ENCODE data around the gene TSPAN1. TPM values are rescaled to one million over a fixed set of nuclear protein-coding genes. Genes with fewer than 3 reads are reported as not detected.

Gene TSPAN1
- total and polyA plus RNA-seq, 10 of the 15 experiments (the other 5 are each of a cell fraction or from before 2014, with no cell fraction given): 0.08 to 0.29 (median 0.23) TPM; not detected in 5

DNA sequence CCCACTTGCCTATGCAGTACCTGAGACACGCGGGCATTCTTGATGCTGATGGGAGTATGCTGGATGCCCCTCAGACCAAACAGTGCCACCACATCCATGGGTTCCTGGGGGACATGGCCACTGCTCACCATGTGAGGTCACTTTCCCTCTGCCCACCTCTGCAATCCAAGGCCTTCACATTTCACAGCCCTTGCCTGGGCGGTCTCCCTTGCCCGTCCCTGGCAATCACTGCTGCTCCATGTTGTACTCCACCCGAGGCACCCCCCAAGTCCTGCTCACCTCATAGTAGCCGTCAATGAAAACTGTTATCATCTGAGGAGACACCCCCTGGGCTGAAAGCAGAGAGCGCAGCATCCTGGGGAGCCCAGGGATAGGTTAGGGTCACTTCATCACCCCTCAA is 18.4 kb downstream of the TSPAN1 start (continued):
- TF ChIP-seq KDM1A (IDR thresholded peaks at IDR 0.05; ENCODE audit: borderline replicate concordance) (no peak), CHD1 (IDR thresholded peaks at IDR 0.05; ENCODE audit: low read depth, low read length) (no peak), EGR1 (IDR thresholded peaks at IDR 0.05; ENCODE audit: borderline replicate concordance in 1 of 2, low read depth in 2 of 2, low read length in 2 of 2) (no peak), NFYB (IDR thresholded peaks at IDR 0.05; ENCODE audit: insufficient read depth, low read depth, low read length) (no peak), MTA3 (IDR thresholded peaks at IDR 0.05; ENCODE audit: borderline replicate concordance, low read length) (no peak)
- TF ChIP-seq, protein P1, sequence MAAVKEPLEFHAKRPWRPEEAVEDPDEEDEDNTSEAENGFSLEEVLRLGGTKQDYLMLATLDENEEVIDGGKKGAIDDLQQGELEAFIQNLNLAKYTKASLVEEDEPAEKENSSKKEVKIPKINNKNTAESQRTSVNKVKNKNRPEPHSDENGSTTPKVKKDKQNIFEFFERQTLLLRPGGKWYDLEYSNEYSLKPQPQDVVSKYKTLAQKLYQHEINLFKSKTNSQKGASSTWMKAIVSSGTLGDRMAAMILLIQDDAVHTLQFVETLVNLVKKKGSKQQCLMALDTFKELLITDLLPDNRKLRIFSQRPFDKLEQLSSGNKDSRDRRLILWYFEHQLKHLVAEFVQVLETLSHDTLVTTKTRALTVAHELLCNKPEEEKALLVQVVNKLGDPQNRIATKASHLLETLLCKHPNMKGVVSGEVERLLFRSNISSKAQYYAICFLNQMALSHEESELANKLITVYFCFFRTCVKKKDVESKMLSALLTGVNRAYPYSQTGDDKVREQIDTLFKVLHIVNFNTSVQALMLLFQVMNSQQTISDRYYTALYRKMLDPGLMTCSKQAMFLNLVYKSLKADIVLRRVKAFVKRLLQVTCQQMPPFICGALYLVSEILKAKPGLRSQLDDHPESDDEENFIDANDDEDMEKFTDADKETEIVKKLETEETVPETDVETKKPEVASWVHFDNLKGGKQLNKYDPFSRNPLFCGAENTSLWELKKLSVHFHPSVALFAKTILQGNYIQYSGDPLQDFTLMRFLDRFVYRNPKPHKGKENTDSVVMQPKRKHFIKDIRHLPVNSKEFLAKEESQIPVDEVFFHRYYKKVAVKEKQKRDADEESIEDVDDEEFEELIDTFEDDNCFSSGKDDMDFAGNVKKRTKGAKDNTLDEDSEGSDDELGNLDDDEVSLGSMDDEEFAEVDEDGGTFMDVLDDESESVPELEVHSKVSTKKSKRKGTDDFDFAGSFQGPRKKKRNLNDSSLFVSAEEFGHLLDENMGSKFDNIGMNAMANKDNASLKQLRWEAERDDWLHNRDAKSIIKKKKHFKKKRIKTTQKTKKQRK (IDR thresholded peaks at IDR 0.05; ENCODE audit: low read depth, low read length): no peak

DNA sequence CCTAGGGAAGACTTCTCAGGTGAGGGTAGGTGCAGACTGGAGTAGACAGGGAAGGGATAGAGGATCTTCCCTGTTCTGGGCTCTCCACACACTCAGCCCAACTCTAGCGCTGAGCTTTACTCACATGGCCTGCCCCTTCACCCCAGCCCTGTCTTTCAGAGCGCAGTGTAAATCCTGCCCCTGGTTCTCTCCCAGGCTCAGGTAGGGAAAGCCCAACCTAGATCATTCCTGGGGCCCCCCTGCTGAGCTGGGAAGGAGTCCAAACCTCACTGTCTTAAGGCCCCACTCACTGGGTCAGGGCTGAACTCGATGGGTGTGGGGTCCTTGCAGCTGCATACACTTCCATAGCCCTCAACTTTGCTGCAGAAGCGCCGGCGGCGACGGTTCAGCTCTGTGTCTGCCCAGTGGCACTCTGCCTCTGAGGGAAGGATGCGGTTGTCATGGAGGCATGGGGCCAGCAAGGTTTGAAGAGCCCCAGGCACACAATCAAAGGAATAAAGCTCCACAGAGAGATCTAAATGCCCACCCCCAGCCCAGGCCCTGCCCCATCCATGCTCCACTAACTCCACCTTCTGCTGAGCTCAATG is 19.2 kb downstream of the TSPAN1 start:
- no TSS peak for BruUV-seq (replicated peaks)
- Histone ChIP-seq H3K27ac (ENCODE audit: control insufficient read depth, insufficient read depth) (no peak overlapping the region), H4K20me1 (ENCODE audit: control insufficient read depth, insufficient read depth) (no peaks in the 10 kb centered on the region), H3K4me1 (ENCODE audit: control insufficient read depth, insufficient read depth, low read length) (peaks cover 6% of the 10 kb centered on the region), H2AFZ (ENCODE audit: control insufficient read depth, low read depth, low read length) (no peak overlapping the region), H3K9ac (ENCODE audit: control insufficient read depth, insufficient read depth, low read length) (no peak overlapping the region), H3K4me3 (no peak overlapping the region), H3K27me3 (replicated peaks in 1 of 2; ENCODE audit: control insufficient read depth in 2 of 2, insufficient read depth in 2 of 2, low read length in 1 of 2) (no peaks in the 10 kb centered on the region), H3K36me3 (ENCODE audit: control insufficient read depth in 2 of 2, insufficient read depth in 2 of 2, low read length in 1 of 2) (peaks cover 5 to 7% of the 10 kb centered on the region in 2 experiments; a peak in 3 of 4 replicates), H3K9me3 (replicated peaks; ENCODE audit: control insufficient read depth, insufficient read depth, low read length) (no peaks in the 10 kb centered on the region), H3K79me2 (ENCODE audit: control insufficient read depth, insufficient read depth, low read length) (peaks cover 6% of the 10 kb centered on the region), H3K4me2 (ENCODE audit: control insufficient read depth, insufficient read depth) (no peak overlapping the region)
- in situ Hi-C loops (cut with MboI): no loop called here
- DNase-seq (ENCODE audit: low read depth, low spot score) (no peak), ATAC-seq (no peak), FAIRE-seq (no peak)
- WGBS (ENCODE audit: insufficient coverage, insufficient replicate concordance, low lambda C conversion rate, missing lambda C conversion rate): 100% methylated on average over 9 of the region's 9 CpGs
- intact Hi-C loops (cut with micrococcal nuclease; ENCODE audit: unreplicated experiment): no loop called here
- ChIA-PET CTCF (interaction anchor here (1.3 to 1.5 kb wide), 2 partner anchors 11 to 30 kb away, joined by 4 read pairs; no protein-coding TSS in a partner anchor), POLR2A (interaction anchor here (0.6 kb wide), 1 partner anchor 51 kb away, joined by 3 read pairs; no protein-coding TSS in a partner anchor), SMC1A (ENCODE audit: uncharacterized antibody, unreplicated experiment) (interaction anchor here (1.0 kb wide), 1 partner anchor 625 kb away, joined by 3 read pairs; no protein-coding TSS in a partner anchor), RAD21 (ENCODE audit: unreplicated experiment) (no interaction called here)
- TF ChIP-seq, protein P2, sequence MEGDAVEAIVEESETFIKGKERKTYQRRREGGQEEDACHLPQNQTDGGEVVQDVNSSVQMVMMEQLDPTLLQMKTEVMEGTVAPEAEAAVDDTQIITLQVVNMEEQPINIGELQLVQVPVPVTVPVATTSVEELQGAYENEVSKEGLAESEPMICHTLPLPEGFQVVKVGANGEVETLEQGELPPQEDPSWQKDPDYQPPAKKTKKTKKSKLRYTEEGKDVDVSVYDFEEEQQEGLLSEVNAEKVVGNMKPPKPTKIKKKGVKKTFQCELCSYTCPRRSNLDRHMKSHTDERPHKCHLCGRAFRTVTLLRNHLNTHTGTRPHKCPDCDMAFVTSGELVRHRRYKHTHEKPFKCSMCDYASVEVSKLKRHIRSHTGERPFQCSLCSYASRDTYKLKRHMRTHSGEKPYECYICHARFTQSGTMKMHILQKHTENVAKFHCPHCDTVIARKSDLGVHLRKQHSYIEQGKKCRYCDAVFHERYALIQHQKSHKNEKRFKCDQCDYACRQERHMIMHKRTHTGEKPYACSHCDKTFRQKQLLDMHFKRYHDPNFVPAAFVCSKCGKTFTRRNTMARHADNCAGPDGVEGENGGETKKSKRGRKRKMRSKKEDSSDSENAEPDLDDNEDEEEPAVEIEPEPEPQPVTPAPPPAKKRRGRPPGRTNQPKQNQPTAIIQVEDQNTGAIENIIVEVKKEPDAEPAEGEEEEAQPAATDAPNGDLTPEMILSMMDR (IDR thresholded peaks at IDR 0.05 in 2 of 3, conservative IDR thresholded peaks at IDR 0.05 in 1 of 3; ENCODE audit: control insufficient read depth in 2 of 3, extremely low read depth in 1 of 3, insufficient read depth in 1 of 3, low read depth in 3 of 3, low read length in 3 of 3): no peak
- TF ChIP-seq JUND (IDR thresholded peaks at IDR 0.05; ENCODE audit: low read depth, low read length): no peak
- TF ChIP-seq, protein P3, sequence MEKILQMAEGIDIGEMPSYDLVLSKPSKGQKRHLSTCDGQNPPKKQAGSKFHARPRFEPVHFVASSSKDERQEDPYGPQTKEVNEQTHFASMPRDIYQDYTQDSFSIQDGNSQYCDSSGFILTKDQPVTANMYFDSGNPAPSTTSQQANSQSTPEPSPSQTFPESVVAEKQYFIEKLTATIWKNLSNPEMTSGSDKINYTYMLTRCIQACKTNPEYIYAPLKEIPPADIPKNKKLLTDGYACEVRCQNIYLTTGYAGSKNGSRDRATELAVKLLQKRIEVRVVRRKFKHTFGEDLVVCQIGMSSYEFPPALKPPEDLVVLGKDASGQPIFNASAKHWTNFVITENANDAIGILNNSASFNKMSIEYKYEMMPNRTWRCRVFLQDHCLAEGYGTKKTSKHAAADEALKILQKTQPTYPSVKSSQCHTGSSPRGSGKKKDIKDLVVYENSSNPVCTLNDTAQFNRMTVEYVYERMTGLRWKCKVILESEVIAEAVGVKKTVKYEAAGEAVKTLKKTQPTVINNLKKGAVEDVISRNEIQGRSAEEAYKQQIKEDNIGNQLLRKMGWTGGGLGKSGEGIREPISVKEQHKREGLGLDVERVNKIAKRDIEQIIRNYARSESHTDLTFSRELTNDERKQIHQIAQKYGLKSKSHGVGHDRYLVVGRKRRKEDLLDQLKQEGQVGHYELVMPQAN (conservative IDR thresholded peaks at IDR 0.05): no peak
- TF ChIP-seq SUZ12 (IDR thresholded peaks at IDR 0.05; ENCODE audit: unreplicated experiment): no peak
- TF ChIP-seq YBX1 (IDR thresholded peaks at IDR 0.05): no peak
- no peak for TF ChIP-seq ZNF217 (IDR thresholded peaks at IDR 0.05)
- TF ChIP-seq EP300 (IDR thresholded peaks at IDR 0.05; ENCODE audit: borderline replicate concordance in 1 of 2, control insufficient read depth in 1 of 2, low read depth in 2 of 2, low read length in 2 of 2): no peak
- no peak for TF ChIP-seq CBX5 (IDR thresholded peaks at IDR 0.05; ENCODE audit: low read depth)
- no peak for TF ChIP-seq TBL1XR1 (IDR thresholded peaks at IDR 0.05; ENCODE audit: low read depth, low read length)
